HG02763 (cell line): ENCODE measurements around the gene DDX43.
"Not testable (repeated sequence)": the region's sequence is repeated elsewhere in the genome, so short reads cannot be mapped to it uniquely, and the experiment has no call there.

Source experiments
- ATAC-seq: cut with Tn5 transposase; IDR thresholded peaks from one replicate; pipeline ENCODE4 v1.9.1; 2021; ENCODE audit warnings: mild to moderate bottlenecking, moderate library complexity; ENCODE audit not compliant: unreplicated experiment

The DDX43 gene

DNA sequence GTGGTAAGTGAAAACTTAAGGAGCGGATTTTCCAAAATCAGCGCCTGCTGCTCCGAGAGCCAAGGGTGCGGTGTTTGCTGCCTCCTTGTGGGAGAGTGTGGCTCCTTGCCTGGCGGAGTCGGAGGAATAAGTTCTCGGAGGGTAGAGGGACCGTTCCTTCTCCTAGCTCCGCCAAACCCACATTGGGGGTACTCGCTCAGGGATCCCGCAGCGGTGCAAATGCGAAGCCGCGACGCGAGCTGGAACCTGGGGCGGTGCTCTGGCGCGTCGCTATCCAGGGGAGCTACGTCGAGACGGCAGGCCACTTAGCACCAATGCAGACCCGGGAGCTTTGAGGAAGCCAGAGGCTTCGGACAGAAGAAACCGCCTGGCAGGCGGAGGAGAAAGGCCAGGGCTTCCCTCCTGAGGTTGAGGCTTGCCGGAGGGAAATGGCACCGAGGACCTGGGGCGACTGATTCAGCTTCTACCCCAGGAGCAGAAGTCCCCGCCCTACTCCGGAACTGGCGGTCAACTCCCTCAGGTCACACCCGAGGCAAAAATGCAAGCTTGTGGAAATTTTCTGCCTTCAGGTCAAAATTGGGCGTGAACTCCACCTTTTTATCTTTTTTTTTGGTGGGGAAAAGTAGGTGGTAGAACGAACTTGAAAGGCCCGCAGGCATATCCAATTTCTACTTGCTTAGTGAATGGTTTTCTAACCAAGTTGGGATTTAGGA, 5.7 kb upstream of the DDX43 start:
- peak; percentile 76 for ATAC-seq

DNA sequence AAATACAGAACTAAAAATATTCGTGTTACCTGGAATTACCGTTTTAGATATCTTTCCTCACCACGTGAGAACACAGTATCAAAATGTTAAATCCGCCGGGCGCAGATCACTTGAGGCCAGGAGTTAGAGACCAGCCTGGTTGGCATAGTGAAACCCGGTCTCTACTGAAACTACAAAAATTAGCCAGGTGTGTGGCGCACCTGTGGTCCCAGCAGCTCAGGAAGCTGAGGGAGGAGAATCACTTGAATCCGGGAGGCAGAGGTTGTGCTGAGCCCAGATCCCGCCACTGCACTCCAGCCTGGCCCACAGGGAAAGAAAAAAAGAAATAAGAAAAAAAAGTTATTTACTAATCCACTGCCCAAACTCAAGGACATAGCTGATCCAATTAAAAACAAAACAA, 4.8 kb upstream of the DDX43 start:
- no peak for ATAC-seq

DNA sequence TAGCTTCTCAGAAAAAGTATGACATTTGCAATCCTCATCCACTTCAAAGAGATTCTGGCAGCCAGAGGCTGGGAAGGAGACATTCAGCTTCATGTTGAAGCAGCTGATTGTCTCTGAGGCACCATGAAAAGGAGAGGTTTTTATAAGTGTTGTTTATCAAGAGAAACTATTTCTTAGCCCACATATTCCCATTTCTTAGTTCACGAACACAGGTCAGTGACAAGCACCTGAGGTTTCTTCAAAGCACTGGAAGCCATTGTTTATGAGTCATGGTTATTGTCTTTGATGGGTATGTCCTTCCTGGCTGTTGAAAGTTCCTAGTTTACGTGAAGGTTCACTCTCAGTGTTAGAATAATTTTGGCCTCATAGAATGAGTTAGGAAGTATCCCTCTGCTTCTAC, 3.0 kb upstream of the DDX43 start:
- no peak for ATAC-seq

DNA sequence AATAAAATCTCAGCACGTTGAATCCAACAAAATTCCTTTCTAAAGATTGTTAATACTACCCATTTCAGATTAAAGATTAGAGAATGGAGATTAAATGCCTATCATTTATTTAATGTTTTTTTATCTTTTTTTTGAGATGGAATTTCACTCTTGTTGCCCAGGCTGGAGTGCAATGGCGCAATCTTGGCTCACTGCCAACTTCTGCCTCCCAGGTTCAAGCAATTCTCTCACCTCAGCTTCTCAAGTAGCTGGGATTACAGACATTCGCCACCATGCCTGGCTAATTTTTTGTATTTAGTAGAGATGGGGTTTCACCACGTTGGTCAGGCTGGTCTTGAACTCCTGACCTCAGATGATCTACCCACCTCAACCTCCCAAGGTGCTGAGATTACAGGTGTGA, 2.4 kb upstream of the DDX43 start:
- ATAC-seq = not testable (repeated sequence)

DNA sequence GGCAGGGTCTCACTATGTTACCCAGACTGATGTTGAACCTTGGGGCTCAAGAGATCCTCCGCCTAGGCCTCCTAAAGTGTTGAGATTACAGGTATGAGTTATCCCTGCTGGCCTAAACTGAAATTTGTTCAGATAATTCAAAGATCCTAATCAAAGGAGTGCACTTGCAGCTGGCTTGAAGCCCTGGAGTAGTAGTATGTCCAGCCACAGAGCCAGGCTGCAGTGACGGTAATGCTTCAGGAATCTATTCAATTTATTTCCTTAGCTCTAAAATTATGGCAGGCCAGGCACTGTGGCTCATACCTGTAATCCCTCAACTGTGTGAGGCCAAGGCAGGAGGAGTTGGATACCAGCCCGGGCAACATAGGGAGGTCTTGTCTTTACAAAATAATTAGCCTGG, 1.4 kb upstream of the DDX43 start:
- no peak for ATAC-seq

DNA sequence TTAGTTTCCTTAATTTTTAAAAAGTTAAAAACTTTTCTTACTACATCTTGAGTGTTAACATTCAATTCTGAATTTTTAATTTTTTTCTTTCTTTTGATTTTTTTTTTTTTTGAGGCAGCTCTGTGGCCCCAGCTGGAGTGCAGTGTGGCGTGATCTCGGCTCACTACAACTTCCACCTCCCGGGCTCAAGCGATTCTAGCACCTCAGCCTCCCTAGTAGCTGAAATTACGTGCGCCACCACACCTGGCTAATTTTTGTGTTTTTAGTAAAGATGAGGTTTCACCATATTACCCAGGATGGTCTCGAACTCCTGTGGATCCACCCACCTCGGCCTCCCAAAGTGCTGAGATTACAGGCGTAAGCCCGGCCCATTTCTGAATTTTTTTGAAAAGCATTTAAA, 1.2 kb downstream of the DDX43 start:
- ATAC-seq = no peak

DNA sequence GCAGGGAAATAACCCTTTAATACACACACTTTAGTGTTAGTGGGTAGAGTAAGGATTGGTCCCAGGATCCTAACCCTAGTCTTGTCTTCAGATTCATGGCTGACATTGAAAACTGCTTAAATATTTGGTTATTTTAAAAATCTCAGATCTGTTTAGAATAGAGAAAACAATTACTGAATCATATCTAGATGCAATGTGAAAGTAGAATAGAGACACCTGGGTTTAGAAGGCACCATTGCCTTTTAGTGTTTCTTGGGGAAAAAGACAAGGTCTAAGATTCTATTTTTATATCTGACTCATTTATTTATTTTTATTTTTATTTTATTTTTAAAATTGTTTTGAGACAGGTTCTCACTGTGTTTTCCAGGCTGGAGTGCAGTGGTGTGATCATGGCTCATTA, 6.0 kb downstream of the DDX43 start:
- no peak for ATAC-seq

DNA sequence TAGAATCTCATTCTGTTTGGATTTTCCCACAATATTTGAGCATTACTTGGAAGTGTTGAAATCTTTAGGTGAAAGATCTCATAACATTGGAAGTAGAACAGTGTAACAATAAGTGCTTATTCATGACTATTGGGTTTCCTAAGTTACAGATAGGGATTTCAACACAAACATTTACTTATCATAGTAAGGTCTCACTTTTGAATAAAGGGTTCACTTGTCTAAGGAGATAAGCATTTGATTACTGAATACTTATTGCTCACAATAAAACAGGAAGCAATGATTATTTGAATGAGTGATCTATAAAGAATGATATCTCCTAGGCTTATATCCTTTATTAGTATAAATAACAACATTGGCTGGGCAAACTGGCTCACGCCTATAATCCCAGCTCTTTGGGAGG, 14.8 kb downstream of the DDX43 start:
- no peak for ATAC-seq

DNA sequence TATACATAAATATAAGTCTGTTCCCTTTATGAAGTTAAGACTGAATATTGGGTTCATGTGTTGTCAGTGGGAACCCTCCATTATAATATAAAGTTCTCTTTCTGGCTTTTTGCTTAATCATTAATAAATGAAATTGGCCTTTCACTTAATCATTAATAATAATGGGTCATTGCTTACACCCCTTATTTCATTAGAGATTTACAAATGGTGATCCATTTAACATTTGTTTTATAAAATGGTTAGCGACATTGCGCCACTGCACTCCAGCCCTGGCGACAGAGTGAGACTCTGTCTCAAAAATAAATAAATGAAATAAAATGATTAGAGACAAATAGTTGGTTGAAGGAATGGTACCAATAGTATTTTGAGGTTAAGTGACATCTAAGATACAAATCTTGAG, 18.5 kb downstream of the DDX43 start:
- no peak for ATAC-seq

DNA sequence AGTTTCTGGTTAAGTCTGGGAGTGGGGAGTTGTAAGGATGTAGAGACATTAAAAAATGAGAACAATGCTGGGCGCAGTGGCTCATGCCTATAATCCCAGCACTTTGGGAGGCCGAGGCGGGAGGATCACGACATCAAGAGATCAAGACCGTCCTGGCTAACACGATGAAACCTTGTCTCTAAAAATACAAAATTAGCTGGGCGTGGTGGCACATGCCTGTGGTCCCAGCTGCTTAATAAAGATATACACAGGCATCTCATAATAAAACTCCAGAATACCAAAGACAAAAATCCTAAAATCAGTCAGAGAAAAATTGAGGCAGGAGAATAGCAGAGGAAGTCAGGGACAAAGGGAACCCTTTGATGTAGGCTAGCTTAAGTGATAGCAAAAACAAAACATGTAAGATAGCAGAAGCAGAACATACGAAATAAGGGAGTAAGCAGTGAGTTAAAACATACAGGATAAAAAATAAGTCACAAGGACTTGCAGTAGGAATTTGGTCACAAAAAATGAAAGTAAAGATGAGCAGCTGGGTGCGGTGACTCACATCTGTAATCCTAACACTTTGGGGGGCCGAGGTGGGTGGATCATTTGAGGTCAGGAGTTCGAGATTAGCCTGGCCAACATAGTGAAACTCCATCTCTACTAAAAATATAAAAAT, 23.6 kb downstream of the DDX43 start:
- ATAC-seq = no peak

DNA sequence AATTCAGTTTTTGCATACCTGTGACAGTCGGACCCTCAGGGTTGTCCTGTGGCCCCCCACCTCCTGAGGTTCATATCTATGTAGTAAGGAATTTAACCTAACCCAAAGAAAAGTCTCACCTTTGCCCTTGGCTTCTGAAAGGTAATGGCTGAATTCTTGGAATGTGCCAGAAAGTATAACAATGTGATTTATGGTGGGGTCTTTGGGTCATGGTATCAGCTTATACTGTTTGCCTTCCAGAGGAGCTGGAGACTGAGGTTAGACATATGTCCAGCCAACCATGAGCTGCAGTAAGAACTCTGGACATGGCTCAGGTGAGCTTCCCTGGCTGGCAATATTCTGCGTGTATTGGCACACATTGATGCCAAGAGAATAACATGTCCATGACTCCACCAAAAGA, 26.9 kb downstream of the DDX43 start:
- ATAC-seq = no peak

DNA sequence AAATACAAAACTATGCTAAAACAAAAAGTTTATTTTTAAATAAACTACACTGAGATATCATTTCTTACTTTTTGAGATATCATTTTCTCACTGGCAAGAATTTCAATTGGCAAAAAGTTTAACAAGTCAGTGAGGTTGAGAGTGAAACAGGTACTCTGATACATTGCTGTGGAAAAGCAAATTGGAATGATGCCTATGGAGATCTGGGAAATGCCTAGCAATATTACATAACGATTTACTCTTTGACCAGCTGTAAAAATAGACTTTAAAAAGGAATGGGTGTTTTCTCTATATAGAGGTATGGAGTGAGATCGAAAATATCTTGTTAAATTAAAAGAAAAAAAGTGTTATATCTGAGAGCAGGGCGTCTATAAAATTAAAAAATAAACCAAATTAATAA, 40.6 kb downstream of the DDX43 start:
- ATAC-seq = no peak

DNA sequence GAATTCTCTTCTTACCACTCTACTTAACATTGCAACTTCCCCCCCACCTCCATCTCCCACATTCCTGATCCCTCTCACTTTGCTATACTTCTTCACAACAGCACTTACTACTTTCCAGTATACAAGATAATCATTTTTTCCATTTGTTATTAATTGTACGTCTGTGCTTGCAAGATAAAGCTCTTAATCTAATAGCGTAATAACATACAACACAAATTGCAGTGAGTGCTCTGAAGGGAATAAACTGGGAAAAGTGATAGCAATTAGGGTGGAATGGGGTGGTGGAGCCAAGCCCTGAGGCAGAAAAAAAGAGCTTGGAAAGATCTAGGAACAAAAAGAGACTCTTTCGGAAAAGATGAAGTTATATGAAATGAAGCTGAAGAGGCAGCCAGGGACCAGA, 48.9 kb downstream of the DDX43 start:
- no peak for ATAC-seq

DNA sequence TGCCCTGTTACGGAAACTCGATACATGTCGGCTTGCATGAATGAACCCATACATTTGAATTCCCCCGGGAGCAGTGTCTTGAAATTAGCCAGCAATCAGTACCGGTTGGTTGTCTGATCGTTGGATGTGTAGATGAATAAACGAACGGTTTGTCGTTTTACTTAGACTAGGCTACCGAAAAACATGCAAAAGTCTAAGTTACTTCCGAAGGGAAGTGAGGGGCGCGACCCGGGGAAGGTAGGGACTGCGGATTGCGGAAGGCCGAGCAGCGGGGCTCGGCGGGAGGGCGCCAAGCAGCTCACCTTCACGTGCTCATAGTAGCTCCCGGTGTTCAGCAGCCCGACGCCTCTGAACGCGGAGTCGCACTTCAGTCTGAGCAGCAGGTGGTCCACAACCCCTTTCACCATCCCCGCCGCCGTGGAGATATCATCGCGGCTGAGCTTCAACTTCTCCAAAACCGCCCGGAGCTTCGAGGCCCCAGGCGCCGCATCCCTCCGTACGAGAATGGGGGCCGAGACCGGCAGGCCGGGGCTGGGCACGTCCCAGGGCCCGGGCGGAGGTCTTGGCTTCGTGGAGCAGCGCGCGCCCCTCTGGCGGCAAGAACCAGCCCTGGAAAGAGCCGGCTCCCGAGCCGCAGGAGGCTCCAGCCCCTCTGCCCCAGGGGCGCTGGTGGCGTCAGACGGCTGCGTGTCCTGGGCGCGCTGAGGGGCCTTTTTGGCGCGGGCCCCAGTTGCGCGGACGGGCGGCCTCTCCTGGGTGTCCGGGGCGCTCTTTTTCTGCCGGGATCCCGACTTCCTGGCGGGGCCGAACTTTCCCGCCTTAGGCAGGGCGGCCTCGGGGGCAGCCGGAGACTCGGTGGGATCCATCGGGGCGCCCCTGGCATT, 56.8 kb downstream of the DDX43 start:
- ATAC-seq = peak; percentile 43

DNA sequence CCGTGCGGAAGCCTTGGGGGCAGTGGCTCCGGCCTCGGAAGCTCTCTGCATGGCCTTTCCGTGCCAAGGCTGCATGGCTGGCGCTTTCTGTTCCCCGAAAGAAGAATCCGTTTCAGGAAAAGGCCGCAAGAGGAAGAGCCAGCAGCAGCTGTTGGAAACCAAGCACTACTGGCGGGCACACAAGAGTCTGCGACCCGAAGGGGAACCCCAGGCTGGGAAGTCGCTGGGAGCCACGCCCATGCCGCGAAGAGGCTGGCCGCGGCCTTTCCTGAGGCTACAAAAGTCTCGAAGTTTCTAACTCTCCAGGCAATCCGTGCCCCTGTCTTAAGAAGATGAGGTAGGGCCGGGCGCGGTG, 57.5 kb downstream of the DDX43 start, which contains the start of gene CGAS:
TSS of gene CGAS (minus strand) at position 191 of the 355 bp plus-strand sequence. CDS start at position 75, 116 bp downstream.
- ATAC-seq = peak; percentile 76

DNA sequence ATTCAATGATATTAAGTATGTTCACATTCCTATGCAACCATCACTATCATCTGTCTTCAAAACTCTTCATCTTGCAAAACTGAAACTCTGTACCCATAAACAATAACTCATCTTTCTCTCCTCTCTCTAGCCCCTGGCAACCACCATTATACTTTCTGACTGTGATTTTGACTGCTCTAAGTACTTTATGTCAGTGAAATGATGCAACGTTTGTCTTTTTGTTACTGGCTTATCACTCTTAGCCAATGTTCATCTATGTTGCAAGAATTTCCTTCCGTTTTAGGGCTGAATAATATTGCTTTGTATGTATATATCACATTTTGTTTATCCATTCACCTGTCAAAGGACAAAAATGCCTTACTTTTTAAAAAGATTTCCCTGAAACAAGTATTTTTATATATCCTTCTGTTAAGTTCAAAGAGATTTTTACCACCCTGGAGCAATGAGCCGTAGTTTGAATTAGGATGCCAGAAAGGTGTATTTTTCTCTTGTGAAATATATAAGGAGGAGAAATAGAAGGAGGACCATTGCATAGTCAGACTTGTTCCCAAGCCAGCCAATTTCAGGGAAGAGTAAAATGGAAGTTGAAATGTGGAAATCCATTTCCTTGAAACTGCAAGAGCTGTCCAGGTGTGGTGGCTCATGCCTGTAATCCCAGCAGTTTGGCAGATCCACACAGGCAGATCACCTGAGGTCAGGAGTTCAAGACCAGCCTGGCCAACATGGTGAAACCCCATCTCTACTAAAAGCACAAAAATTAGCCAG, 61.4 kb downstream of the DDX43 start:
- ATAC-seq = no peak

DNA sequence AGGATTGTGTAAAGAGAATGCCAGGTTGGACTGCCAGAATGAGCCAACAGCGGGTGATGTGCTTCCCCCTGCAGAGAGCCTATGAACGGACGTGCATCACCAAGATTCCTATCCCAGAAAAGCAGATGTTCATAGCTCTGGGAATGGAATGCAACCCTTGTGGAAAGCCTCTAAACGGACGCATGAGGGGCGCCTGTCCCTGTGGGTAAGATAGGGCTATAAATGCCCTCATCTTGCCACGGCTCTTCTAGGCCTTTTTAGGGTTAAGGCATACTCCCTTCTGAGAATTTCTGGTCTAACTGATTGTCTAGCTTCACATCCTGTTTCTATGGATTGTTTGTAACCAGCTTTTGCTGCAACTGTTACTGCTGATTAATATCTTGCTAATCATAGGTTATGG, 64.8 kb downstream of the DDX43 start:
- ATAC-seq = not testable (repeated sequence)

DNA sequence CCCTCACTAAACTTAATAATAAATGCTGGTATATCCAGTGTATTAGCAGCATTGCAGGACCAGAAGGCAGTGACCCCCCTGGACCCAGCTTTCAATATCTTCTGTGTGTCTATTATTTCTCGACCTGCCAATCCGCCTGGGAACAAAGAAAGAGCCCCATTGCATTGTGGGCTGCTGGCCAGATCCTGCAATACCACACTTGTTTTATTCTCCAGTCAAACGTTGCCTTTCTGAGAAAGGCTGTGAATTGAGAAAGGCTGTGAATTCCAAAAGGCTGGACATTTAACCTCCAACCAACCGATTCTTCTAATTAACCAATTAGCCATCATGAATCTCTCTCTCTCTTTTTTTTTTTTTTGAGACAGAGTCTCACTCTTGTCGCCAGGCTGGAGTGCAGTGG, 65.4 kb downstream of the DDX43 start:
- no peak for ATAC-seq

DNA sequence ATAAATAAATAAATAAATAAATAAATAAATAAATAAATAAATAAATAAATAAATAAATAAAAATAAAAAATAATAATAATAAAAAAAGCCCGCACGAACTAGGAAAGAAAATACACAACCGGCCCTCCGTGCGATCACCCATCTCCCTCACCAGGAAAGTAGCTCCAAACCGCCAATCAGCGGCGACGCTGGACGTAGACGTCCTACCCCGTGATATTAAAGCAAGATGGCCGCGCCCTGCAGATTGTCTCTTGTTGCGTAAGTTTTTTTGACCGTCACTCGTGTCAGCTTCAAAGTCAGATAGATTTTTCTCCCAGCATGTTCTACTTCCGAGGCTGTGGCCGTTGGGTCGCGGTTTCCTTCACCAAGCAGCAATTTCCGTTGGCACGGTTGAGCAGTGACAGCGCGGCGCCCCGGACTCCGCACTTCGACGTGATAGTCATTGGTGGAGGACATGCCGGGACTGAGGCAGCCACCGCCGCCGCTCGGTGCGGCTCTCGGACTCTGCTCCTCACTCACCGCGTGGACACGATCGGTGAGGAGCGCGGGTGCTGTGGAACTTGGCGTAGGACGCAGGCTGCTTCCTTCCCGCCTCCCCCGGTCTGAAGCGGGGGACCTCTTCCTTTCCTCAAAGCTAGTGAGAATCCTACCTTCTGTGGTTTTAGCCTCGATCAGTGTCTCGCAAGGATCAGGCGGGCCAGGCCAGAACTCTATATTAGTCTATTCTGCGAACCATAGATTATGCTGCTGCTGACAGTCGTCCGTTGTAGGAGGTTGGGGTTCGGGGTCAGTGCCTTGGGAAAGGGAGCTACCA, 67.1 kb downstream of the DDX43 start, which contains the start of gene MTO1:
TSS of gene MTO1 (plus strand) at position 201 of the 814 bp plus-strand sequence. CDS start at position 319, 118 bp downstream.
- ATAC-seq = peak; percentile 97
